Stimulated activated naive CD8-positive, alpha-beta T cell treated with anti-CD3 and anti-CD28 coated beads, Interleukin-15, amount 100 ng/mL, for 72 hours (primary cell): Measurements from ENCODE around the gene EFNA2.

Experiments used
- ATAC-seq: fragments of 150-1000 bp; cut with Tn5 transposase; 2 replicates; pipeline ENCODE4 v1.10.0; 2021; ENCODE audit warnings: mild to moderate bottlenecking, moderate library complexity
- DNase-seq, 2 donors: peaks; one replicate each; pipeline ENCODE4 v3.0.0; 2021 to 2022
- H3K27ac Mint-ChIP-seq, 2 donors: one replicate each; pipeline ENCODE4 v1.8.0; 2022; ENCODE audit warnings: mild to moderate bottlenecking in 2 of 2, mixed read lengths in 2 of 2, moderate library complexity in 2 of 2
- H3K27me3 Mint-ChIP-seq: one replicate; pipeline ENCODE4 v1.8.0; 2022; ENCODE audit warnings: mixed read lengths
- H3K4me1 Mint-ChIP-seq: one replicate; pipeline ENCODE4 v1.8.0; 2022; ENCODE audit warnings: mild to moderate bottlenecking, mixed read lengths
- H3K4me3 Mint-ChIP-seq, 2 donors: one replicate each; pipeline ENCODE4 v1.8.0; 2022; ENCODE audit warnings: mild to moderate bottlenecking in 2 of 2, mixed read lengths in 2 of 2, moderate library complexity in 1 of 2
- H3K9me3 Mint-ChIP-seq, 2 donors: one replicate each; pipeline ENCODE4 v1.8.0; 2022; ENCODE audit warnings: mixed read lengths in 2 of 2

The EFNA2 gene

GRCh38 chr19:1285737-1286360 lies at the start of gene EFNA2:
EFNA2 (plus strand) TSS chr19:1285873; CDS start chr19:1286169, 296 bp downstream.
- H3K27me3 Mint-ChIP-seq, result peaks cover 71% of the 10 kb centered on the region
- H3K4me3 Mint-ChIP-seq, result peak within 1 kb of the TSS; percentile 63 to 77
- DNase-seq (no peak), ATAC-seq (no peak)
- peaks cover 14% of the 10 kb centered on the region for H3K4me1 Mint-ChIP-seq
- H3K9me3 Mint-ChIP-seq, result no peaks in the 10 kb centered on the region
- no peak within 1 kb of the TSS for H3K27ac Mint-ChIP-seq

GRCh38 chr19:1236576-1236975 lies 49.1 kb upstream of the EFNA2 start:
- ATAC-seq, result no peak
- peak overlapping the region; percentile 69 to 73 for H3K4me3 Mint-ChIP-seq
- peaks cover 30% of the 10 kb centered on the region for H3K27me3 Mint-ChIP-seq
- H3K27ac Mint-ChIP-seq, result no peak overlapping the region
- peaks cover 41% of the 10 kb centered on the region for H3K4me1 Mint-ChIP-seq
- H3K9me3 Mint-ChIP-seq, result no peaks in the 10 kb centered on the region
- no peak for DNase-seq

- no peak for ATAC-seq
- Mint-ChIP-seq H3K4me1 (peaks cover 37% of the 10 kb centered on the region), H3K9me3 (no peaks in the 10 kb centered on the region), H3K27me3 (peaks cover 30% of the 10 kb centered on the region), H3K27ac (no peak overlapping the region), H3K4me3 (peak overlapping the region; percentile 69 to 70)
- no peak for DNase-seq
These were observed 48.5 kb upstream of the EFNA2 start for GRCh38 chr19:1237027-1237659.

GRCh38 chr19:1237754-1238368 lies 47.8 kb upstream of the EFNA2 start, which contains the start of gene CBARP:
CBARP (minus strand) TSS chr19:1238005; CDS start chr19:1236100, 1,905 bp downstream.
- peaks cover 30% of the 10 kb centered on the region for H3K27me3 Mint-ChIP-seq
- peaks cover 39% of the 10 kb centered on the region for H3K4me1 Mint-ChIP-seq
- no peaks in the 10 kb centered on the region for H3K9me3 Mint-ChIP-seq
- DNase-seq (no peak), ATAC-seq (no peak)
- H3K4me3 Mint-ChIP-seq, result peak within 1 kb of the TSS; percentile 69 to 90
- H3K27ac Mint-ChIP-seq, result no peak within 1 kb of the TSS

GRCh38 chr19:1238369-1239303 lies 47.0 kb upstream of the EFNA2 start:
- H3K27ac Mint-ChIP-seq, result no peak overlapping the region
- no peaks in the 10 kb centered on the region for H3K9me3 Mint-ChIP-seq
- peak overlapping the region; percentile 68 to 90 for H3K4me3 Mint-ChIP-seq
- no peak for DNase-seq
- H3K27me3 Mint-ChIP-seq, result peaks cover 30% of the 10 kb centered on the region
- H3K4me1 Mint-ChIP-seq, result peaks cover 47% of the 10 kb centered on the region
- no peak for ATAC-seq

- H3K4me3 Mint-ChIP-seq, result peak overlapping the region; percentile 68 to 90
- H3K9me3 Mint-ChIP-seq, result no peaks in the 10 kb centered on the region
- H3K27me3 Mint-ChIP-seq, result peaks cover 30% of the 10 kb centered on the region
- no peak for DNase-seq
- no peak for ATAC-seq
- peak overlapping the region in 1 of 2 donors; percentile 48 for H3K27ac Mint-ChIP-seq
- H3K4me1 Mint-ChIP-seq, result peaks cover 53% of the 10 kb centered on the region
These were observed 46.3 kb upstream of the EFNA2 start for GRCh38 chr19:1239420-1239795.

- ATAC-seq (peak; percentile 73), DNase-seq (peak; percentile 94 to 96)
- H3K9me3 Mint-ChIP-seq, result no peaks in the 10 kb centered on the region
- H3K4me1 Mint-ChIP-seq, result peaks cover 59% of the 10 kb centered on the region
- peak overlapping the region; percentile 76 to 90 for H3K4me3 Mint-ChIP-seq
- H3K27me3 Mint-ChIP-seq, result peaks cover 30% of the 10 kb centered on the region
- no peak overlapping the region for H3K27ac Mint-ChIP-seq
These were observed 45.6 kb upstream of the EFNA2 start for GRCh38 chr19:1239796-1240737.

- peaks cover 64% of the 10 kb centered on the region for H3K4me1 Mint-ChIP-seq
- no peak overlapping the region for H3K27ac Mint-ChIP-seq
- ATAC-seq (no peak), DNase-seq (no peak)
- H3K4me3 Mint-ChIP-seq, result peak overlapping the region; percentile 82 to 90
- H3K27me3 Mint-ChIP-seq, result peaks cover 25% of the 10 kb centered on the region
- H3K9me3 Mint-ChIP-seq, result no peaks in the 10 kb centered on the region
These were observed 44.7 kb upstream of the EFNA2 start for GRCh38 chr19:1240925-1241324.

- Mint-ChIP-seq H3K4me1 (peaks cover 64% of the 10 kb centered on the region), H3K9me3 (no peaks in the 10 kb centered on the region), H3K27me3 (peaks cover 19% of the 10 kb centered on the region), H3K27ac (peak within 1 kb of the TSS; percentile 78 to 88), H3K4me3 (peak within 1 kb of the TSS; percentile 82 to 90)
- DNase-seq, result peak; percentile 88 to 93
- ATAC-seq, result peak; percentile 78
These were observed 44.1 kb upstream of the EFNA2 start, which contains the start of gene ATP5F1D for GRCh38 chr19:1241417-1242095. ATP5F1D (plus strand) TSS chr19:1241751; CDS start chr19:1241851, 100 bp downstream.

- peak; percentile 87 to 89 for DNase-seq
- H3K27ac Mint-ChIP-seq, result peak overlapping the region in 1 of 2 donors; percentile 81
These were observed 41.6 kb upstream of the EFNA2 start for GRCh38 chr19:1243768-1244692.

GRCh38 chr19:1244693-1245451 lies 40.8 kb upstream of the EFNA2 start:
- ATAC-seq, result no peak
- no peaks in the 10 kb centered on the region for H3K9me3 Mint-ChIP-seq
- H3K27me3 Mint-ChIP-seq, result no peaks in the 10 kb centered on the region
- H3K27ac Mint-ChIP-seq, result peak overlapping the region in 1 of 2 donors; percentile 81
- H3K4me1 Mint-ChIP-seq, result peaks cover 45% of the 10 kb centered on the region
- peak overlapping the region; percentile 75 to 82 for H3K4me3 Mint-ChIP-seq
- DNase-seq, result no peak

More at GRCh38 chr19:1243768-1244692, 41.6 kb upstream of the EFNA2 start:
- peak; percentile 52 for ATAC-seq
- peaks cover 54% of the 10 kb centered on the region for H3K4me1 Mint-ChIP-seq
- H3K9me3 Mint-ChIP-seq, result no peaks in the 10 kb centered on the region
- peak overlapping the region; percentile 75 to 82 for H3K4me3 Mint-ChIP-seq
- peaks cover 5% of the 10 kb centered on the region for H3K27me3 Mint-ChIP-seq

- Mint-ChIP-seq H3K27me3 (no peaks in the 10 kb centered on the region), H3K4me1 (peaks cover 43% of the 10 kb centered on the region), H3K4me3 (no peak overlapping the region), H3K27ac (no peak overlapping the region), H3K9me3 (no peaks in the 10 kb centered on the region)
- DNase-seq, result no peak
- no peak for ATAC-seq
These were observed 40.0 kb upstream of the EFNA2 start for GRCh38 chr19:1245494-1246264.
